NCI-H446 treated with DMSO at 0.1 percent for 48 hours (cell line): ENCODE data around the gene SUMO2.
"Not testable (repeated sequence)": the region's sequence is repeated elsewhere in the genome, so short reads cannot be mapped to it uniquely, and the experiment has no call there.

ENCODE experiments used
- DNase-seq: peaks from one replicate; lab custom pipeline; 2025; lab: John Stamatoyannopoulos, UW

SUMO2 gene

DNA sequence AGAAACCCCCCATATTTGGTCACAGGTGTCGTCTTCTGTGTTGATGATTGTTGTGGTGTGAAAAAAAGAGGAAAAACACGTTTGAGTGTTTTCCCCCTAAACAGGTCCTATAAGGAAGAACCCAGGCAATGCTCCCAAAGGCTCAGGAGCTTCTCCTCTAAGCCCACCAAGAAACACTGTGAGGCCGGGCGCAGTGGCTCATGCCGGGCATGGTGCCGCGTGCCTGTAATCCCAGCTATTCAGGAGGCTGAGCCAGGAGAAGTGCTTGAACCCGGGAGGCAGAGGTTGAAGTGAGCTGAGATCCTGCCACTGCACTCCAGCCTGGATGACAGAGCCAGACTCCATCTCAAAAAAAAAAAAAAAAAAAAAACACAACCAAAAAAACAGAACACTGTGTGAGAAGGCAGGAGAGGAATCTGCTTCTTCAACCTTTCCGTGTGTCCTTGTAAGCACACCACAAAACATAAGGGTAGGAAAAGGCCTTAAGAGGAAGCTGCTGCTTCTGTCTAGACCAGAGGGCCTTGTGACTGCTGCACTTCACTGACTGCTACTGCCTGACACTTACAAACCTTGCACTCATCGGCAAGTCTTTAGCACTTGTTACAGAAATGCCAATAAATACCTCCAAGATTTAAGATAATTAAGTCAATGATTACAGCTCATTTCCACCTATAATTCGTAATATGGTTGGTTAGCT lies 37.8 kb downstream of the SUMO2 start:
- DNase-seq, result no peak

DNA sequence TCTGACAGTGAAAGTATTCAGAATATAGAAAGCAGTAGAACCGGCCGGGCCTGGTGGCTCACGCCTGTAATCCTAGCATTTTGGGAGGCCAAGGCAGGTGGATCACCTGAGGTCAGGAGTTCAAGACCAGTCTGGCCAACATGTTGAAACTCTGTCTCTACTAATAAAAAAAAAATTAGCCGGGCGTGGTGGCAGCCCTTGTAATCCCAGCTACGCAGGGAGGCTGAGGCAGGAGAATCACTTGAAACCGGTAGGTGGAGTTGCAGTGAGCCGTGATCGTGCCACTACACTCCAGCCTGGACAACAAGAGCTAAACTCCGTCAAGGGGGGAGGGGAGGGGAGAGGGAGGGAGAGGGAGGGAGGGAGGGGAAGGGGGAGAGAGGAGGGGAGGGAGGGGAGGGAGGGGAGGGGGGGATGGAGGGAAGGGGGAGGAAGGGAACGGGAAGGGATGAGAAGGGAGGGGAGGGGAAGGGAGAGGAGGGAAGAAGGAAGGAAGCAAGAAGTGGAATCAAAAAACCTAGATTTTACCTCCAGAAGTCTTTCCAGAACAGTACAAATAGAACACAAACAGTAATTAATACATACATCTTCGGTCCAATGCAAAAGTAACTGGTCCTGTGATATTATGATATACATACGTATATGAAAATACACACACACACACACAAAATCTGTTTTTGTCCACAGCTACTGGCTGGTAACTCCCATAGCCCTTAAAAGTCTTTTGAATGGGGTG lies 40.4 kb downstream of the SUMO2 start:
- no peak for DNase-seq

DNA sequence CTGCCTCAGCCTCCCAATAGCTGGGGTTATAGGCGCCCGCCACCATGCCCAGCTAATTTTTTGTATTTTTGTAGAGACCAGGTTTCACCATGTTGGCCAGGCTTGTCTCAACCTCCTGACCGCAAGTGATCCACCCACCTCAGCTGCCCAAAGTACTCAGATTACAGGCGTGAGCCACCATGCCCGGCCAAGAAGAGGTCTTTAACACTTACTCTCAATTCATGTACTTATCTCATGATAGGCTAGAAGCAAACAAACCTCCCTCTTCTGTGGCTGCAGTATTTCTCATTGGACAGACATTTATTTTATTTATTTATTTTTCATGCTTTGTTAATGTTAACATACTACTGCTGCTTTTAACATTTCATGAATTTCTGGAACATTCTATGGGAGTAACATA lies 44.2 kb downstream of the SUMO2 start:
- no peak for DNase-seq

DNA sequence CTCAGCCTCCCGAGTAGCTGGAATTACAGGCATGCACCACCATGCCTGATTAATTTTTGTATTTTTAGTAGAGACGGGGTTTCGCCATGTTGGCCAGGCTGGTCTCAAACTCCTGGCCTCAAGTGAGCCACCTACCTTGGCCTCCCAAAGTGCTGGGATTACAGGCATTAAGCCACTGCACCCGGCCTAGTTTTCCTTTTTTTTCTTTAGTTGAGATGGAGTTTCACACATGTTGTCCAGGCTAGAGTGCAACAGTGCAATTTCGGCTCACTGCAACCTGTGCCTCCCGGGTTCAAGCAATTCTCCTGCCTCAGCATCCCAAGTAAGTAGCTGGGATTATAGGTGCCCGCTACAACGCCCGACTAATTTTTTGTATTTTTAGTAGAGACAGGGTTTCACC lies 45.0 kb downstream of the SUMO2 start:
- not testable (repeated sequence) for DNase-seq

DNA sequence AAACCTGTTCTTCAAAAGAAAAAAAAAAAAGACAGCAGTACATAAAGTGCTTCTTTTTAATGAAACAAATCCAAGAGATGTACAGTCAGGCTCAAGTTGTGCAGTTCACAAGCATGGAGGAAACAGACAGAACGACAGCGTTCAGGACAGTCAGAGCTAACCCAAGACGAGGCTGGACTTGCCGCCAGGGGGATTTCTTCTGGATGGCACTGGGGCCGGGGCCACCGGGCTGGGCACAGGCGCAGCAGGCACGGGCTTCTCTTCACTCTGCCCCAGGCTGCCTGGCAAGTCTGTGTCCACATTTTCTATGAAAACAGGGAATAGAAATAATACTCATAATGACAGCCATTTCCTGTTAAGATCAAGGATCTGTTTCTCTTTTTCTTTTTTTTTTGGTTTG lies 46.8 kb downstream of the SUMO2 start:
- no peak for DNase-seq

DNA sequence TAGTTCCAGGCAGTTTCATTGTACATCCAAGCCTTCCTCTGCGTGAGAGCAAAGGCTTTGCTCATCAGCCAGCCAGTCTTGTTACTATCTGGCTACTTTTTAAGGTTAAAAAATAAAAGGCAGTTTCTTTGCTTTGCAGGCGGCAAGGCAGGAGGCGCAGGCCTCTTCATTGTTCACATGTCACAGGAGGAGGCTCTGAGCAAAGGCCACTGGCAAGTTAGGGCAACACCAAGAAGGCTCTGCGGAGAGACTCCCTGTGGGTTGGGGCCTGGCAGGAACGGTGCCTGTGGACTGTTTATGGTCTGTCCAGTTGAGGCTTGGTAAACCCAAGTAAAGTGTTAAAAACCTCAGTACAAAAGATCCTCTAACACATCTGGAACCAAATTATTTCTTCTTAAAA lies 47.3 kb downstream of the SUMO2 start:
- DNase-seq, result no peak

DNA sequence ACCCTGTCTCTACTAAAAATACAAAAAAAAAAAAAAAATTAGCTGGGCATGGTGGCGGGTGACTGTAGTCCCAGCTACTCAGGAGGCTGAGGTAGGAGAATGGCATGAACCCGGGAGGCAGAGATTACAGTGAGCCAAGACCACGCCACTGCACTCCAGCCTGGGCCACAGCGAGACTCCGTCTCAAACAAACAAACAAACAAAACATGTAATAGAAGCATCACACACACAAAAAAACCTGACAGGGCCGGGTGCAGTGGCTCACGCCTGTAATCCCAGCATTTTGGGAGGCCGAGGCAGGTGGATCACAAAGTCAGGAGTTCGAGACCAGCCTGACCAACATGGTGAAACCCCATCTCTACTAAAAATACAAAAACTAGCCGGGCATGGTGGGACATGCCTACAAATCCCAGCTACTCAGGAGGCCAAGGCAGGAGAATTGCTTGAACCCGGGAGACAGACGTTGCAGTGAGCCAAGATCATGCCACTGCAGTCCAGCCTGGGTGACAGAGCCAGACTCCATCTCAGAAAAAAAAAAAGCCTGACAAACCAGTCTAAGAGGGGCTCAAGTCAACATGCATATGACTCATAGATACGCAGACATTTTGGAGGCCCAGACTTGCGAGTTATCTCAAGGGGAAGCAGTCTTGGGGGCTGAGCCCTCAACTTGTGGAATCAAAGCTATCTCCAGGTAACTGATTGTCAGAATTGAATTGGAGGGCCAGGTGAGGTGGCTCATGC lies 49.0 kb downstream of the SUMO2 start:
- not testable (repeated sequence) for DNase-seq

DNA sequence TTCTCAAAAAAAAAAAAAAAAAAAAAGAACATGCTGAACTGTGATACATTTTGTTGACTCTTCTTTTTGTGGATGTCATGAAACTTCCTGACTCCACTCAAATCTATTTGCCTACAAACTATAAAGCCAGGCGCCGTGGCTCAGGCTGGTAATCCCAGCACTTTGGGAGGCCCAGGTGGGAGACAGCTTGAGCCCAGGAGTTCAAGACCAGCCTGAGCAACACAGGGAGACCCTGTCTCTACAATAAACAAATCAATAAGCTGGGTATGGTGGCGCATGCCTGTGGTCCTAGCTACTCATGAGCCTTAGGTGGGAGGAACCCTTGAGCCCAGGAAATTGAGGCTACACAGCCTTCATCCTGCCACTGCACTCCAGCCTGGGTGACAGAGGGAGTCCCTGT lies 49.8 kb downstream of the SUMO2 start:
- DNase-seq, result no peak

DNA sequence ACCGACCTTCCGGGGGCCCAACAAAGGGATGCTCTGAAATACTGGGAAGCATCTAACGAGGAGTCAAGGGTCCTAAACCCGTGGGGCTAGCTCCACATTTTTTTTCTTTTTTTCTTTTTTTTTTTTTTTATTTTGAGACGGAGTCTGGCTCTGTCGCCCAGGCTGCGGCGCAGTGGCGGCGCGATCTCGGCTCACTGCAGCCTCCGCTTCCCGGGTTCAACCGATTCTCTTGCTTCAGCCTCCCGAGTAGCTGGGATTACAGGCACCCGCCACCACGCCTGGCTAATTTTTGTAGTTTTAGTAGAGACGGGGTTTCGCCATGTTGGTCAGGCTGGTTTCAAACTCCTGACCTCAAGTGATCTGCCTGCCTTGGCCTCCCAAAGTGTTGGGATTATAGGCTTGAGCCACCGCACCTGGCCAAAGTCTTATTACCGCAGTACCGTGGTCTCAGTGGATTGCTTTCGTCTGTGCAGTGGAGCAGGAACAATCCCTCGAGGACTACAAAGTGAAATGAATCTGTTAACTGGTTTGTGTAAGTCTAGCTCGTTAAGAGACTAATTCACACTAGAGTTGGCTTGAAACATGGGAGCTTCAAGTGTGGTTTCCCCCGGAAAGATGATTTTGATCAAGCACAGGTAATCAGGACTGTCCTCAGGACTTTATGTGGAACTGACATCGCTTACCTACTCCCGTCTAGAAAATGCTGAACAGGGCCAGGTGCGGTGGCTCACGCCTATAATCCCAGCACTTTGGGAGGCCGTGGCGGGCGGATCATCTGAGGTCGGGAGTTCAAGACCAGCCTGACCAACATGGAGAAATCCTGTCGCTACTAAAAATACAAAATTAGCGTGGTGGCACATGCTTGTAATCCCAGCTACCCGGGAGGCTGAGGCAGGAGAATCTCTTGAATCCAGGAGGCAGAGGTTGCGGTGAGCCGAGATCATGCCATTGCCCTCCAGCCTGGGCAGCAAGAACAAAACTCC lies 50.5 kb downstream of the SUMO2 start:
- DNase-seq, result not testable (repeated sequence)

DNA sequence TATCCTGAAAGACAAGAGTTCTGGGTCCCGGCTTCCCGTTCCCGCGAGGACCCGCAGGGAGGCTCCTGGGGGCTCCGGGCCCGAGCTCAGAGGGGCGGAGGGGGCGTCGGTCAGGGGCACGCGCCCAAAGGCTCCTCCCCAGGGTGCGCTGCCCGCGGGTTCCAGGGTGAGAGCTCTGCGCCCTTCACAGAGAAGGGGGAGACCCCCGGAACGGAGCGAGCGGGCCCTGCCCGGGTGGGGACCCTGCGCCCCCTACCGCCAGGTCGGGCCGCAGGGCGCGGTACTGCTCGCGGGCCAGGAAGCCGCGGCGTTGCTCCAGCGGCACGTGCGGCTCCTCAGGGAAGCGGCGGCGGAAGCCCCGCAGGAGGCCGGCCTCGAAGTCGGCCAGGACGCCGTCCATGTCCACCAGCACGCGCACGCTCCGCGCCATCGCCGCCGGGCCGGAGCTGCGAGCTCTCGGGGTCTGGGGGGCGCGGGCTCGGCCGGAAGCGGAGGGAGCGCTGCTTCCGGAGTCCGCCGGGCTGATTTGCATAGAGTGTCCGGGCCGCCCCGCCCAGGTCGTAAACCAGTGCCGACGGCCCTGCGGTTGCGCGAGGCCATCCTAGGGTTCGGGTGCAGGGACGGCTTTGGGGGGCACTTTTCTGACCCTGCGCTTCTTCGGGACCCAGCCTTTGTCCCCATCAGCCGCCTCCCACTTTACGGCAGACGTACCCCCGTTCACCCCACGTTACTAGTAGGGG lies 51.3 kb downstream of the SUMO2 start, which contains the start of gene NT5C:
Gene NT5C (minus strand): TSS at position 465 of the 740 bp plus-strand sequence. CDS start 35 bp downstream, at position 430.
- DNase-seq, result peak; percentile 44

DNA sequence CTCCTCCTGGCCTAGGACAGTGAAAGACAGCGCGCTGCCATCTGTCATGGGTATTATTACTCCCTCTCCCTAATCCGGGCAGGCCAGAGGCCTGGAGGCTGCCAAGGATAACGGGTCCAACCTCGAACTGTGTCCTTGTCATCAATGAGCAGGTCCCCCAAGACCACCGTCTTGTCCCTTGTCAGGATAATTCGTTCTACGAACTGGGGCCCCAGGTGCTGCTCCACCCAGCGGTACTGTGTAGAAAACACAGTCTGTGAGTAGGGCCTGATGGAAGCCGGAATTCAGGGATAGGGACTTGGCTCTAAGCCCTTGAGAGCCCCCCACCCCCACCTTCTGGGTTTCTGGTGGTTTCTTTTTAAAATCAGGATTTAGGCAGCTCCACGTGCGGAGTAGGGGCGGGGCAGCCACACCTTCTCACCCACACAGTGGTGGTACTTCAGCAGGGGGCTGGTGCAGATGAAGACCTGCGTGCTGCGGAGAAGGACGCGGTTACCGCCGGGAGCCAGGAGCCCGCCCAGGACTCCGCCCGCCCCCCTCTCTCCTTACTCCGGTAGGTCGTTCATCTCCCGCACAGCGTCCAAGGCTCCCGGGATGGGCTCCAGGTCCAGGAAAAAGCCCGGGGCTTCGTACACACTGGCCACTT lies 52.0 kb downstream of the SUMO2 start:
- no peak for DNase-seq

DNA sequence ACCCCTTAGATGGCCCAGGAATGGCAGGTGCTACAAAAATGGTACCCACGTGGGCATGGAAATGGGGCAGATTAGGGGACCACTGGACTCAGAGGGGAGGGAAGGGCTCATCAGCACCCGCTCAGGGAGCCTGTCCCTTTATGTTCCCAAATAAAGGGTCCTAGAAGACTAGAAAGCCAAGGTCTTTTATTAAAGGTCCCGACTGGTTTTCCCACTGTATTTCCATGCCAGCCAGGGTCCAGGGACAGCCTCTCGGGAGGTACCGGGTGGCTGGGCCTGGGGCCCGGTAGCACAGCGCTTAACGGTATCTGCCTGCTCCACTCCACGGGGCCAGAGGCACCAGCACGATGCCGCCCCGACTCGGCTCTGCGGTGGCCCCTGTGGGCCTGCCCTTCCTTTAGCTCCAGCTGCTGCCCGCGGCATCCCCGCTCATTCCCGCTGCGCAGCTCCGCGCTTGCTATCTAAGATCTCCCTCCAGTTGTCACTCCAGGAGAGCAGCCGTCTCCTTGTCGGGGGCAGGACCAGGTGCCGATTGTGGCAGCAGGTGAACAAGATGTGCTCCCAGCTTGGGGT lies 52.6 kb downstream of the SUMO2 start:
- DNase-seq, result no peak

DNA sequence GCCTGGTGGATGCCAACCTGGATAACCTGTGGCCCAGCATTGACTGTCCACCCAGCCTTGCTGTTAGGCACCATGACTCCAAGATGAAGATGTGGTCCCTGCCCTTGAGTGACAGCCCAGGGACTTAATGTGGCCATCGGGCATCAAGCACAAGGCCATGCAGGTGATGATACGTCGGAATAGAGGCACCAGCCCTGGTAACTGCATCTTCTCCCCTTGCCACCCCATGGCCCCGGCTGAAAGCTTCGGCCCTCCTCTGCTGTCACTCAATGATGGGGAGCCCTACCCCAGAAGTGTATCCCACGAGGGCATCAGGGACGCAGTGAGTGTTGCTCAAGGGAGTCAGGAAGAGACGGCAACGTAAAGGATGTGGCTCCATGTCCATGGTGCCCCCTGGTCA lies 53.2 kb downstream of the SUMO2 start:
- no peak for DNase-seq

DNA sequence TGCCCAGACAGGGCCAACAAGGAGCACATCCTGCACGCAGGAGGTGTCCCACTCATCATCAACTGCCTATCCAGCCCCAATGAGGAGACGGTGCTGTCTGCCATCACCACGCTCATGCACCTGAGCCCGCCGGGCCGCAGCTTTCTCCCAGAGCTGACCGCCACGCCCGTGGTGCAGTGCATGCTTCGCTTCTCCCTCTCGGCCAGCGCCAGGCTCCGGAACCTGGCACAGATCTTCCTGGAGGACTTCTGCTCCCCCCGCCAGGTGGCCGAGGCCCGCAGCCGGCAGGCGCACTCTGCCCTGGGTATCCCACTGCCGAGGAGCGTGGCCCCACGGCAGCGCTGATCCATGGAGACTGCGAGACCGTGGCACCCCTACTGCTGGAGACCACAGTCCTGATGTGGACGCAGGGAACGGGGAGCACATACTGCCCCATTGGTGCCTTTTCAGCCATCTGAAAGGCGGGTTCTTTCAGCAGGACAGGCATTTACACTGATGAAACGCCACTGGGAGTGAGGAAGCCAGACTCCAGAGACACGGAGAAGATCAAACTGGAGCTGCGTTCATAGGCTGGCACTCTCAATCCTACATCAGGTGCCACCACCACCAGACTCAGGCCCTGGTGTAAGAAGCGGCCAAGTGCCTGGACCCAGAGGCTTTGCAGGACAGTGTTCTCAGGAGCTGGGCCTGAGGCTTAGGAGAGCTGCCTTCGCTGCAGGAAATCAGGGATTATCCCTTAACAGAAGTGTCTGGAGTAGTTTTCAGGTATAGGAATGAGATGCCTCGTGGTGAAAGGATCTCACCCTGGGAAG lies 53.9 kb downstream of the SUMO2 start:
- no peak for DNase-seq

DNA sequence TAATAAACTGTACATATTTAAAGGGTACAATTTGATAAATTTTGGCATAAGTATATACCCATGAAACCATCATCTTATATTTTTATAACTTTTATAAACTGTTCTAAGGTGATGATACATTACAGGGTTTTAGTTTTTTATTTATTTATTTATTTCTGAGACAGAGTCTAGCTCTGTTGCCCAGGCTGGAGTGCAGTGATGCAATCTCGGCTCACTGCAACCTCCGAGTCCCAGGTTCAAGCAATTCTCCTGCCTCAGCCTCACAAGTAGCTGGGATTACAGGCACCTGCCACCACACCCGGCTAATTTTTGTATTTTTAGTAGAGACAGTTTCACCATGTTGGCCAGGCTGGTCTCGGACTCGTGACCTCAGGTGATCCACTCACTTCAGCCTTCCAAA lies 54.8 kb downstream of the SUMO2 start:
- not testable (repeated sequence) for DNase-seq

DNA sequence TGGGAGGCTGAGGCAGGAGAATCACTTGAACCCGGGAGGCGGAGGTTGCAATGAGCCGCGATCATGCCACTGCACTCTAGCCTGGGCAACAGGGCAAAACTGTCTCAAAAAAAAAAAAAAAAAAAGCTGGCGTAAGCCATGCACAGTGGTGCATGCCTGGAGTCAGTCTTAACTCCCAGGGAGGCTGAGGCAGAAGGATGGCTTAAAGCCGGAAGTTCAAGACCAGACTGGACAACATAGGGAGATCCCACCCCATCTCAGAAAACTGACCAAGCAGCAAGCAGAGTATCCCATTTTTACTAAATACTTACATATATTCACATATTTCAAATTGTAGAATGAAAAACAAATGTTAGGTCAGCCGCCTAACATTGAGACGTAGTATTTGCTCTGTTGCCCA lies 55.8 kb downstream of the SUMO2 start:
- DNase-seq, result no peak

DNA sequence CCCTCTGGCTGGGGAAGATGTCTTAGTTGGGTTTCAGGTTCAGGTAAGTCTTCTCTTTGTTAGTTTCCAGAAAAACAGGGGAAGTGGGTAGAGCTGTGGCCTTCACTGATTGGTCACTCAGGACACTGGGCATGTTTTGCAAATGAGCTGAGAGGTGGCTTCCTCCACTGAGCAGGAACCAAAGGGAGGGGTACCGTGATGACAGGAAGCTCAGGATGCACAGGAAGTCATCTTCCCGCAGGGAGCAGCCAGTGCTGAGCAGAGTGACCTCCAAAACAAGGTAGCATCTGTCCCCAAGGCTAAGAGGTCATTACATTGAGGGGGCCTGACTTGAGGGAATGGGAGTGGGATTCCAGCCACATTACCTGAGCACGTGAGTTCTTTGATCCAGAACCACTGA lies 56.8 kb downstream of the SUMO2 start:
- DNase-seq, result no peak

DNA sequence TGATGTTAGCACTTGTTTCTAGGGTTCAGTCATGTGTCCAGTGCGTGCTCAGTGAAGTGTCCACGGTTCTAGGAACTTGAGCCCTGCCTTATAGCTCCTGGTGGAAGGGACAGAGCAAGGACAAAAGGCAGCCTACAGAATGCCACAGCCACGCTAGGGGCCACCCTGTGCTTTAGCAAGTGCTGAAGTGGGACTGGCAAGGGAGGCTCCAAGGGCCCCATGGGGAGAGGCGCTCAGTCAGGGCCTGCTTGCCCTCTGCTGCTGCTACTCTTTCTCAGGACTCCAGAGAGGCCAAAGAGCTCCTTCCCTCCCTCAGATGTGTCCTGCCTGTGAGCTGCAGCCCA lies 58.0 kb downstream of the SUMO2 start:
- DNase-seq, result no peak

DNA sequence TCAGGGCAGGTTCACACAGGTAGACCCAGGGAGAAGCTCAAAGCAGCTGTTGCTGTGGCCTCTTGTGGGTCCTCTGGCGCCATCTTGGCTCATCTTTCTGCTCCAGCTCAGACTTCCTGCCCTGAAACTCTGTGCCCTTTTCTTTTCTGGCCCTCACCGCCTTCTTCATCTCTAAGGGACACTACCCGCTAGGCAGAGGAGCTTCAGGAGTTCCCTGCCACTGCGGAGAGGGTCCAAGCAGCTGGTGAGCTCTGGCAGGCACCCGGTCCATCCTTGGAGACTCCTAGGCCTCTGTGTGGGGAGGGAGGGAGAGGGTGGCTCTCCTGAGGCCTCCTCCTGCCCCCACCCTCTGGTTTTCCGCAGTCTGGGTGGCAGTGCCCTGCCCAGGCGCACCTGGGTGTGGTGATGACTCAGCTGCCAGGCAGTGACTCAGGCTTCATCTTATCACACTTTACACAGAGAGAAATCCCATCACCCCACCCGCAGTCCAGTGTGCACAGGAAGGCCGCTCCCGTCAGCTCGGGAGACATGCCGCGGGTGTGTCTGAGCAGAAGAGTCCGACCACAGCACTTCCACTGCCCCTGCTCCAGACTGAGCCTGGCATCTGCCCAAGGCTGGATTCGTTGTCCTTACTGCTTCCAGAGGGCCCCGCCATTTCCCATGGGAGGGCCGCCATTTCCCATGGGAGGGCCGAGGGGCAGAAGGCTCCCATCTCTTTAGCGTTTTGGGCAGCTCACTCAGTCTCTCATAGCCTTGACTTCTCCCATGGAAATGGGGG lies 58.5 kb downstream of the SUMO2 start:
- DNase-seq, result no peak
